GM18502 (cell line): Measurements from ENCODE around the gene ELMO3.

Experiments used
- ATAC-seq: cut with Tn5 transposase; IDR thresholded peaks from one replicate; pipeline ENCODE4 v1.9.1; 2021; ENCODE audit warnings: mild to moderate bottlenecking; ENCODE audit not compliant: unreplicated experiment, poor library complexity

ELMO3 gene

GRCh38 chr16:67248401-67249177, 49.7 kb downstream of the ELMO3 start, which contains the start of gene SLC9A5:
Gene SLC9A5 (plus strand): TSS chr16:67248979. CDS start chr16:67249015, 36 bp downstream.
- ATAC-seq = no peak

GRCh38 chr16:67249178-67250044, 50.5 kb downstream of the ELMO3 start:
- no peak for ATAC-seq

- ATAC-seq = no peak
Observed at GRCh38 chr16:67250045-67250327, 51.1 kb downstream of the ELMO3 start.

- ATAC-seq = no peak
Observed at GRCh38 chr16:67252609-67253497, 53.9 kb downstream of the ELMO3 start.
